ENCODE data around the gene CFAP299.

- no peak for TF ChIP-seq CTCF (conservative IDR thresholded peaks at IDR 0.05)
- no peak for TF ChIP-seq EZH2 (IDR thresholded peaks at IDR 0.05; ENCODE audit: low read depth)
Observed at GRCh38 chr4:80521438-80521837, 185.9 kb downstream of the CFAP299 start.
